ENCODE measurements around the gene PRKN. TPM values are rescaled to one million over a fixed set of nuclear protein-coding genes. Genes with fewer than 3 reads are reported as not detected.

The PRKN gene
- total and polyA plus RNA-seq, 2 donors (not counting 3 experiments of a cell fraction or from before 2014, with no cell fraction given) = 0.06 TPM; not detected in 1

GRCh38 chr6:162576016-162576415, 151.6 kb downstream of the PRKN start:
- Histone ChIP-seq H3K4me2 (ENCODE audit: insufficient read depth, low read length) (no peak overlapping the region), H3K79me2 (ENCODE audit: control insufficient read depth, insufficient read depth, low read length) (no peaks in the 10 kb centered on the region), H3K4me1 (ENCODE audit: control insufficient read depth, extremely low read depth, insufficient read depth, low read length) (no peaks in the 10 kb centered on the region), H3K4me3 (replicated peaks in 1 of 3; ENCODE audit: insufficient read depth in 1 of 3, low read depth in 1 of 3, low read length in 3 of 3) (no peak overlapping the region), H4K20me1 (replicated peaks; ENCODE audit: control insufficient read depth, extremely low read depth, insufficient read depth, low read length) (no peaks in the 10 kb centered on the region), H3K36me3 (ENCODE audit: control insufficient read depth in 2 of 2, extremely low read depth in 1 of 2, insufficient read depth in 2 of 2, low read length in 2 of 2) (no peaks in the 10 kb centered on the region), H3K9ac (replicated peaks; ENCODE audit: extremely low read depth, insufficient read depth, low read length) (no peak overlapping the region), H2AFZ (ENCODE audit: low read depth, low read length) (no peak overlapping the region), H3K9me1 (replicated peaks; ENCODE audit: control insufficient read depth, extremely low read depth, insufficient read depth, low read length) (no peaks in the 10 kb centered on the region), H3K27ac (ENCODE audit: insufficient read depth, low read depth, low read length) (no peak overlapping the region), H3K9me3 (replicated peaks; ENCODE audit: control insufficient read depth, insufficient read depth, low read length) (peaks cover 2% of the 10 kb centered on the region), H3K27me3 (ENCODE audit: control insufficient read depth in 2 of 2, insufficient read depth in 2 of 2, low read length in 2 of 2) (no peaks in the 10 kb centered on the region)
- dilution Hi-C loops (cut with MboI; ENCODE audit: extremely low pct_ligation_motif_present, low sequenced_read_pairs) (no loop called here), intact Hi-C loops (cut with micrococcal nuclease) (no loop called here)
- CTCF ChIA-PET = no interaction called here
- POLR2A ChIA-PET = no interaction called here
- no TSS peak for BruUV-seq (replicated peaks)
- TF ChIP-seq MYC (IDR thresholded peaks at IDR 0.05; ENCODE audit: low read depth, low read length) = no peak
- TF ChIP-seq FOS (IDR thresholded peaks at IDR 0.05; ENCODE audit: borderline replicate concordance, insufficient read depth, low read length) = no peak
- TF ChIP-seq POLR2AphosphoS5 (IDR thresholded peaks at IDR 0.05; ENCODE audit: insufficient read depth, low read depth, low read length) = no peak
- no peak for TF ChIP-seq JUN (IDR thresholded peaks at IDR 0.05; ENCODE audit: borderline replicate concordance, insufficient read depth, insufficient read length, low read depth)
- TF ChIP-seq MAX (IDR thresholded peaks at IDR 0.05; ENCODE audit: insufficient read depth, insufficient read length) = no peak
- TF ChIP-seq POLR2A (IDR thresholded peaks at IDR 0.05; ENCODE audit: low read depth, low read length) = no peak
- no peak for TF ChIP-seq CTCF (IDR thresholded peaks at IDR 0.05; ENCODE audit: extremely low read depth in 1 of 2, insufficient read depth in 1 of 2, low read depth in 1 of 2, low read length in 2 of 2)
- TF ChIP-seq GATA2 (IDR thresholded peaks at IDR 0.05; ENCODE audit: insufficient read depth, insufficient read length, low read depth, low read length) = no peak
- TF ChIP-seq EZH2 (IDR thresholded peaks at IDR 0.05; ENCODE audit: borderline replicate concordance, low read depth, low read length, severe bottlenecking) = no peak
- no peak for FAIRE-seq
- DNase-seq (ENCODE audit: low read depth, low spot score) = no peak

All from endothelial cell of umbilical vein (primary cell).